GM23248 (cell line): Measurements from ENCODE around the gene SH3GL1.

Experiments used
- EZH2 ChIP-seq: fragments of 200-600 bp; sonication (generic); IDR thresholded peaks from 2 replicates; pipeline ENCODE4 v1.6.1; 2018; ENCODE audit warnings: antibody characterized with exemption, mild to moderate bottlenecking; ENCODE audit not compliant: insufficient read depth, poor library complexity, severe bottlenecking
- EZH2phosphoT487 ChIP-seq: fragments of 200-600 bp; sonication (generic); IDR thresholded peaks from 2 replicates; pipeline ENCODE4 v1.6.1; 2018; ENCODE audit warnings: antibody characterized with exemption, moderate library complexity, mild to moderate bottlenecking, low read depth; ENCODE audit not compliant: insufficient read depth

DNA sequence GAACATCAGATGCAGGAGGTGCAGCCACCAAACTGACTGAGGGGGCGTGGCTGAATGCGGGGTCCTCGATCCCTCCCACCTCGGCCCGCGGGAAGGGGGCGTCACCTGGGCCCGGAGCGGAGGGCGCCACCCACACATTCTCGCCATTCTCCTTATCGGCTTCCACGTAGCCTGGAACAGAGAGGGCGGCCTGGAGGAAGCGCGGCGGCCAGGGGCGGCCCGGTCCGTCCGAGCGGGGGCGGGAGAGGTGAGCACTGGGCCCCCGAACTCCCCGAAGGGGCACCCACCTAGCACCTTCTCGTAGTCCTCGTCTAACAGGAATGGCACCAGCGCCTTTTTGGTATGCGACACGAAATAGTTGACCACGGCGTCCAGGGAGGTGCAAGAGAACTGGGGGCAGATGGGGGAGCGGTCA, 73.5 kb downstream of the SH3GL1 start:
- TF ChIP-seq EZH2, result no peak
- TF ChIP-seq EZH2phosphoT487, result no peak
